Measurements from ENCODE around the gene PMPCA. TPM values are rescaled to one million over a fixed set of nuclear protein-coding genes. Genes with fewer than 3 reads are reported as not detected.

The PMPCA gene
- total RNA-seq, 1 donor, result 36.7 TPM

DNA sequence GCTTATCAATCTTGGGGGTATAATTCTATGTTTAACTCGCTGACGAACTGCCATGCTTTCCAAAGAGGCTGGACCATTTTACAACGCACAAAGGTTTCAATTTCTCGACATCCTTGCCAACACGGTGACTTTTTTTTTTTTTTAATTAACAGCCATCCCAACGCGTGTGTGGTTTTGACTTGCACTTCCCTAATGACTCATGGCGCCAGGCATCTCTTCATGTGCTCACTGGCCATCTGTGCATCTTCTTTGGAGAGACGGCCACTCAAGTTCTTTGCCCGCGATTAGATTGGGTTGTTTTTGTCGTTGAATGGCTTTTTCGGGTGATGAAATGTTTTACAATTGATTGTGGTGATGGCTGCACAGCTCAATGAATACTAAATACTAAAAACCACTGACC, 24.4 kb upstream of the PMPCA start:
- DNase-seq (ENCODE audit: low read depth), result no peak
- TF ChIP-seq, protein P1, sequence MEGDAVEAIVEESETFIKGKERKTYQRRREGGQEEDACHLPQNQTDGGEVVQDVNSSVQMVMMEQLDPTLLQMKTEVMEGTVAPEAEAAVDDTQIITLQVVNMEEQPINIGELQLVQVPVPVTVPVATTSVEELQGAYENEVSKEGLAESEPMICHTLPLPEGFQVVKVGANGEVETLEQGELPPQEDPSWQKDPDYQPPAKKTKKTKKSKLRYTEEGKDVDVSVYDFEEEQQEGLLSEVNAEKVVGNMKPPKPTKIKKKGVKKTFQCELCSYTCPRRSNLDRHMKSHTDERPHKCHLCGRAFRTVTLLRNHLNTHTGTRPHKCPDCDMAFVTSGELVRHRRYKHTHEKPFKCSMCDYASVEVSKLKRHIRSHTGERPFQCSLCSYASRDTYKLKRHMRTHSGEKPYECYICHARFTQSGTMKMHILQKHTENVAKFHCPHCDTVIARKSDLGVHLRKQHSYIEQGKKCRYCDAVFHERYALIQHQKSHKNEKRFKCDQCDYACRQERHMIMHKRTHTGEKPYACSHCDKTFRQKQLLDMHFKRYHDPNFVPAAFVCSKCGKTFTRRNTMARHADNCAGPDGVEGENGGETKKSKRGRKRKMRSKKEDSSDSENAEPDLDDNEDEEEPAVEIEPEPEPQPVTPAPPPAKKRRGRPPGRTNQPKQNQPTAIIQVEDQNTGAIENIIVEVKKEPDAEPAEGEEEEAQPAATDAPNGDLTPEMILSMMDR (IDR thresholded peaks at IDR 0.05; ENCODE audit: insufficient read depth, low read length), result no peak
- no peak overlapping the region for H3K4me3 ChIP-seq (ENCODE audit: low read depth, low read length)

DNA sequence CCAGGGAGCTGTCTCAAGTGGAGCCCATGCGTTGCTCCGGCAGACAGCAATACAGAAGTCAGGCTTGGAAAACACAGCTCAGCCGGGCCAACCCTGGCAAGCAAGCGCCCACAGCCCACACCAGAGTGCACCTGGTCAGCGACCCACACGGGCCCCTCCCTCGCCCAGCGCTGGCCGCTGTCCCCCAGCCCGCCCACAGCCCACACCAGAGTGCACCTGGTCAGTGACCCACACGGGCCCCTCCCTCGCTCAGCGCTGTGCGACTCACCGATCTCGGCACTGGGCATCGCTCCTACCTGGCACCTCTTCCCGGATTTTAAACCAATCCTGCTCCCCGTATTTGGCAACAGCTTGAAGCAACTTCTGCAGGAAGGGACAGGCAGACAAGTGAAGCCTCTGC, 23.2 kb upstream of the PMPCA start:
- H3K4me3 ChIP-seq (ENCODE audit: low read depth, low read length), result no peak overlapping the region
- DNase-seq (ENCODE audit: low read depth), result no peak
- TF ChIP-seq, protein P1 (IDR thresholded peaks at IDR 0.05; ENCODE audit: insufficient read depth, low read length), result no peak

DNA sequence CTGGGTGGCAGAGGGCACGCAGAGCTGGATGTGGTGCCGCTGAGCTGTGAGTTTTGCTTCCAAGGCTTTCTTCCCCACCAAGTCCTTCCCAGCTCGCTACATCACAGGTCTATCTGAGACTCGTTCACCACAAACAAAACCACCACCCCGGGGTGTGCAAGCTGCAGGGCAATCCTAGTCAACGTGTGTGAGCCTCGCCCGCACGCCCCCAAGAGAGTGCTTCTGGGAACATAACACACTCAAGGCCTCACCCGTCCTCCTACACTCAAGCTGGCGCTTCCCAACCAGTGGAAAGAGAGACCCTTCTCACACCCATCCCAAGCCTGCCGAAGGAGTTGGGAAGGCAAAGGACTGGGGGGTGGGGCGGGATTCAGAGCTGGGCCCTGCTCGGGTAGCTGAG, 21.1 kb upstream of the PMPCA start:
- no peak for DNase-seq (ENCODE audit: low read depth)
- H3K4me3 ChIP-seq (ENCODE audit: low read depth, low read length), result no peak overlapping the region
- TF ChIP-seq, protein P1 (IDR thresholded peaks at IDR 0.05; ENCODE audit: insufficient read depth, low read length), result no peak

DNA sequence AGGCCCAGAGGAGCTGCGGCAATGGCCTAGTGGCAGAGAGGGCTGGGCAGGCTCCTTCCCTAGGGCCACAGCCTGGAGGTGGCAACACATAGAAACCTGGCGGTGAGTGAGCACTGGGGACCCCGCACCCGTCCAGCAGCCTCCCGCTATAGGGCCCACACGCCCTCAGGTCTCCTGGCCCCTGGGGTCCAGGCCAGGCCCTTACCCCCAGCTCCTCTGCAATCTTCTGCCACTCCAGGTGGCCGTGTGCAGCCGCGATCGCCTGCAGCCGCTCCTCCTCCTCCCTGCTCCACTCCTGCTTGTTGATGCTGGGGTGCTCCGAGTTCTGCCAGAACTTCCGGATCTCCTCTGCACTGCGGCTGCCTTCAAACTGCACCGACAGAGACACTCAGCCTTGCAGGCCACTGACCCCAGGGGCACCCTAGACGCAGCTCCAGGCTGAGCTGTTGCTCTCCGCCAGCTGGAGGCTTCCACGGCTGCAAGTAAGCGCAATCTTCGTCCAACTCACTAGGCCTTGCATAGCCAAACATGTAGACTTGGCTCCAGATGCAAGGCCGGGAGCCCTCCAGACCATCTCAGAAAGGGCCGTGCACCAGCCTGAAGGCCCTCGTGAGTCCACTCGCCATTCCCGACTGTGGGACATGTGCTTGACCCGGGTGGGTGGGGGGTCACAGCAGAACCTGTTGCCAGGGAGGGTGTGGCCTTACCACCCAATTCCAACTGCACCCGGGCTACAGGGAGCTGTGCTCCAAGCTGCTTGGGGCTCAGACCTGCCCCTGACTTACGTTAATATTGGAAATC, 18.5 kb upstream of the PMPCA start:
- DNase-seq (ENCODE audit: low read depth), result no peak
- TF ChIP-seq, protein P1 (IDR thresholded peaks at IDR 0.05; ENCODE audit: insufficient read depth, low read length), result no peak
- H3K4me3 ChIP-seq (ENCODE audit: low read depth, low read length), result no peak overlapping the region

DNA sequence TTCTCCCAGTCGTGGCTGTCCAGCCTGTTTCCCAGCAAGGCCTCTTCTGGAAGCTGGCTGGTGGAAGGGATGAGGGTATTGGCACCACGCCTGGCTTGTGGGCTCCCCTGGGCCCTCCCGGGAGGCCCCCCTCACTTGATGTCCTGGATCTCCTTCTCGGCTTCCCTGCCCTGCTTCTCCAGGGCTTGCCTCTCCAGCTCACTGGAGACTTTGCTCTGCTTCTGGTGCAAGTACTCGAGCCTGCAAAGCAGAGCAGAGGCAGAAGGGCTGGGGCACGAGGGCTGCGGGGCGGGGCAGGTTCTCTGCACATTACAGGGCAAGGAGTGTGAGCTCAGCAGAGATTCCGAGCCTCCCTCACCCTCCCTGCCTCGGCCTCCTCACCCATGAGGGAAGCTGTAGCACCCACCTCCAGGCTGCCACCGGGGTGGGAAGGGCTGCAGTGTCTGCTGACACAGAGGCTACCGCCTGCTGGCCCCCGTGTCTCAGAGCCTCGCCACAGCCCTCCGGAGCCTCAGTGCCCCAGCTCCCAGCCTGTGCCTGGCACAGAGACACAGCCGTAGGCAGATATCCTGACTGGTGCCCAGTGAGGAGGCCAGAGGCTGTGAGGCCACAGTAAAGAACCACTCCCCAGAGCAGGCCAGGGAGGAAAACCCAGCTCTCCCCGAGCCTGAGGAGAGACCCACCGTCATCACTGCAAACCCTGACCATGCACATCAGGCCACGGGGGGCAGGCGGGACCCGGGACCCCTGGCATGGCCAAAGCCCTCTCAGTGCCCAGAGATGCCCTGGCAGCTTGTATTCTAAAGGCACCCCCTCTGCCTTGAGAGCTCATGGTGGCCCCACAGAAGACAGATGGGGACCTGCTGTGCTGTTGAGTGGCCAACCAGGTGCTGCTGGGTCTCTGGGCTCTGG, 17.7 kb upstream of the PMPCA start:
- TF ChIP-seq, protein P1 (IDR thresholded peaks at IDR 0.05; ENCODE audit: insufficient read depth, low read length), result no peak
- no peak overlapping the region for H3K4me3 ChIP-seq (ENCODE audit: low read depth, low read length)
- peak; percentile 64 for DNase-seq (ENCODE audit: low read depth)

DNA sequence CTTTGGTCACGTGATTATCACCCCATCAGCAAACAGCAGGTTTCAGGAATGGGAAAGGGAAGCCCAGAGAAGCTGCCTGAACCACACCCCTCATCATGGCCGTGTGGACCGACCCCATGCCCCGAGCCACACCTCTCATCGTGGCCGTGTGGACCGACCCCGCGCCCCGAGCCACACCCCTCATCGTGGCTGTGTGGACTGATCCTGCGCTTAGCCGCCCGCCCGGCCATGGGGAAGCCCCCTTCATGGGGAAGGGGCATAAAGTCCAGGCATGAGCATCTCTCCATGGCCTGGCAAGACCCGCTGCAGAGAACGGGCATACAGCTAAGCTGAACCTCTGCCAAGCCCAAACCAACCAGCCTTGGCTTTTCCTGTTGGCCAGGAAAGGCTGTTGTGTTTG, 16.9 kb upstream of the PMPCA start:
- no peak overlapping the region for H3K4me3 ChIP-seq (ENCODE audit: low read depth, low read length)
- TF ChIP-seq, protein P1 (IDR thresholded peaks at IDR 0.05; ENCODE audit: insufficient read depth, low read length), result no peak
- no peak for DNase-seq (ENCODE audit: low read depth)
